NCI-H1436 treated with DMSO at 0.1 percent for 48 hours (cell line): Measurements from ENCODE around the gene RRBP1.

Experiments
- DNase-seq: peaks from one replicate; lab custom pipeline; 2025; lab: John Stamatoyannopoulos, UW

RRBP1 gene

DNA sequence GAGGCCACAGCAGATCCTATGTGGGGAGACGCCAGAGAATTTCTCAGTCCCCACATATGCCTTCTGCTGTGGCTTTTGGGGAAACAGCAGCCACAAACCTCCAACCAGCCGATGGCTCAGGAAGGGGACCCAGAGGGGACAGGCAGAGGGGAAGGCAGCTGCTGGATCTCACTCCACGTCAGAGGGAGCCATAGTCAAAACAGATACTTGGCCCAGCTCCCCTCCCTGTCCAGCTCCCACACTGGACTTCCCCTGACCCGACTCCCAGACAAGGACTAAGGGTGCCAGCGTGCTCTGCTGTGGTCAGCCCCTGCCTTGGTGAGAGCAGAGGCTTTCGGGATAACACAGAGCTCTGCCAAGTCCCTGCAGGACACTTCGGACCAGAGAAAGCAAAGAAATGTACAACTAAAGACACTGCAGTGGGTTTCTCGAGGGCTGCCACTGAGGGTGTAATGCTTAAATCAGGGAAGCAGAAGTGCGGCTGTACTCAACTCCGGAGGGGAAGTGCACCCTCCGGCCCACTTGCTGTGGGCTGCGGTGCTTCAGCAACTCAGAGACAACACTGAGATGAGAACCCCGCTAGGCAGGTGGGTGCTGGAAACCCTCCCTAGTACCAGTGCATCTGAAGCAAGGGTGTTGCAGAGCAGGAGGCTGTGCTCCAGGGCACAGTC lies 47.2 kb downstream of the RRBP1 start:
- DNase-seq: no peak

DNA sequence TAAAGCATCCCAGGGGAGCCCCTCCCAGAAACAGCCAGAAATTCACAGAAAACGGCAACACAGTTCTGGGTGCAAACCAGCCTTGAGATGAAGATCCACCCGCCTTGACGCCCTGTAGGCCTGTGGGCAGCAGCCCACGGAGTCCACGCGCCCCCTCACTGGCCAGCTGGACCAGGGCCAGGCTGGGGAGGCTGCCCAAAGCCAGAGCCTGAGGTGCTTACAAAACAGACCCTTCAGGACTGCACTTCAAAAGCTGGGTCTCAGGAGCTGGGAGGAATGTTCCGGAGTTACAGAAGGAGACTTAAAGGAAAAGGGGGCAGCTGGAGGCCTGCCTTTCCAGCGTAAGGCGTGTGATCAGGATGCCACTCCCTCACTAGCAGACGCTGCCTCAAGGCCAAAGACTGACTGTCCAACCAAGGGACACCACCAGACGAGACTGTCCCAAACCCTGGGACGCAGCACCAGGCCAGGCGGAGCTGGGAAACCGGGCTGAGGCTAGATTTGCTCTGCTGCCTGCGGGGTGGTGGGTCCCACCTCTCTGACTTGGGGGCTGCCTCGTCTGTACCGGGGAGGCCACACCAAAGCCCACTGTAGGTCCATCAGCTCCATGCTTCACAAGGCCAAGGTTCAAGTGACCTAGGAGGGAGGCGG lies 48.1 kb downstream of the RRBP1 start:
- DNase-seq: no peak

DNA sequence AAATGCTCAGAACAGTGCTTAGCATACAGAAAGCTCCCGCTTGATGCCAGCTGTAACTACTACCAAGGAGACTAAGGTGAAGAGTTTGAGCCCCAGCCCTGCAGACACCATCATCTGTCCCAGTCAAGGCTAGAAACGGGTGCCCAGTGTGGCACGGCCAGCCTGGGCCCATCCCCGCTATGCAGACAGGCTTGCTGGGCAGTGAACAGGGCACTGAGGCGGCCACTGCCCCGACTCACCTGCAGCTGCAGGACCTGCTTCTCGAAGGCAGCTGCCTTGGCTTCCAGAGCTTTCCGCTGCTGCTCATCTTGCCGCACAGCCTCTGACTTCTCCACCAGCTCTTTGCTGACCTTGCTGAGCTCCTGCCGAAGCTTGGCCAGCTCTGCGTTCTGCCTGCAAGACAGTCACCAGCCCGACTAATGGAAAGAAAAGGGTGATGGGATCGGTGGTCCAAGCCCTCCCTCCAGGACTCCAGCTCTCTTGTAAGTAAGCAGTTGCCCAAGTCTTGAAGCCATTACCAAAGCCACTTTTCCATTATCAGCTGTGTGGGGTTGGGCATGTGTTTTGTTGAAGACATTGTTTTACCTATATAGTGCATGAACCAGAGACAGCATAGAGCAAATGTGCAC lies 48.7 kb downstream of the RRBP1 start:
- no peak for DNase-seq

DNA sequence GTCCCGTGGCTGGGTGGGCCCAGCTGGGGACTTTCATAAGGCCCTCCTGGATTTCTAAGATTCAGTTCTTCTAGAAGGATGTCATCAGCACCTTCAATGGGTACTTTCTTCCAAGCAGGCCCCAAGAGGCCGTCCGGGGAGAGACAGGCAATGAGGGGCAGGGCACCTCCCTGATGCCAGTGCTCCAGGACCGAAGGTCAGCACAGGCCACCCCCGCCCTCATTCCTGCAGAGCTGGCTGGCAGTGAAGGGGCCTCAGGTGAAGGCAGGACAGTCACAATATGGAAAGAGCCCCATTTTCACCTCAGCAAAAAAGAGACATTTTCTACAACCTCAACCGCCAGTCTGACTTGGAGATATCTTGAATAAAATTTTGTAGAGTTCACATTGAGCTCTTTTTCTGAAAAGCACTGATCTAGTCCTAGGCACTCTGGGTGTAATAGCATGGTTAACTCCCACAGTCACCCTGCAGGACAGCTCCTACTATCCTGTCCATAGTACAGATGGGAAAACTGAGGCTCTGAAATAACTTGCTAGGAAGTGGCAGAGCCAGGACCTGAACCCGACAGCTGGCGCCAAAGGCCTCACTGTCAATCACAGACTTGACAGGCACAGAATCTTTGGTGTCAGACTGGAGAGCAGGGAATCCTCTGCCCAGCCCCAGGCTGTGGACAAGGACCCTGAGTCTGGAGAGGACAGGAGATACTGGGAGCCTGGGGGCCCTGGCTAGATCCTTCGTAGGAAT lies 50.3 kb downstream of the RRBP1 start:
- DNase-seq: no peak

DNA sequence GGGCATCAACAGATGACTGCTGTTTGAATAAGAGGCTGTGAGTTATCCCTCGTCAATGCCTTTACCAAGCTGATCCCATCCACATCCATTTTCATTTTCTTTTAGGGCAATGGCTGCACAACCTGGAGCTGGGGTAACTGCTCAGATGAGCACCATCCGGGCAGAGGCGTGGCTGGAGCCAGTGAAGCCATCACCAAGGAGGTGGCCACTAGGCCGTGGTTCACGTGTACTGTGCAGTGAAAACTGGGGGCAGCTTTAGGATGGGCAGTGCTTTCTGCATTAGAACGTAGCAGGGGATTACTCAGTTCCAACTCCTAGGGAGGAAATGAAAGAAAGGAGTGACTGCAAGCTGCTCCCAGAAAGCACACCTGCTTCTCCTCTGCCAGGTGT lies 51.2 kb downstream of the RRBP1 start:
- DNase-seq: no peak

DNA sequence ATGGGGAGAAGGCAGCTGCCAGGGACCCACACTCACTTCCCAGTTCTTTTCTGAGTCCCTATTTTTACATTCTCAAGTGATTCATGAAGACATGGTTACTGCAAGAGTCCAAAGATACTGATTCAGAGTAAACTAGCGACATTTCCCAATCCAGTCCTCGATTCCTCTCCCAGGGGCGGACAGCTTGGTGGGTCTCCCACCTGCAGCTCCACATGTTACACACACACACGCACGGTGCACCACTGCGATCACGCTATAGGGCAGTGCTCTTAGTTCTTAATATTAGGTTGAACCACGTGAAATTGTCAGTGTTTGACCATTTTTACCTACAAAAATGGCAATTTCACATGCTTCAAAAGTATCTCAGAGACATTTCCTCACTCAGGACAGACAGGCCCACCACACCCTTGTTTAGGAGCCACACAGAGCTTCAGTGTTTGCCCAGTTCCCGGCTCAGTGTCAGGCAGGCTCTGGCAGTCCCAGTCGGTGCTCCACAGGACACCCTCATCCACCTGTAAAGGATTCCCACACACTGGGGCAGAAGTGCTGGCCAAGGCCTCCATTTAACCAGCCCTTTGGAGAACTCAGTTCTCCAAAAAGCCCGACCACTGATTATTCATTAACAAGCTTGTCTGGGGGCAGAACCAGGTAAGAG lies 51.8 kb downstream of the RRBP1 start:
- no peak for DNase-seq

DNA sequence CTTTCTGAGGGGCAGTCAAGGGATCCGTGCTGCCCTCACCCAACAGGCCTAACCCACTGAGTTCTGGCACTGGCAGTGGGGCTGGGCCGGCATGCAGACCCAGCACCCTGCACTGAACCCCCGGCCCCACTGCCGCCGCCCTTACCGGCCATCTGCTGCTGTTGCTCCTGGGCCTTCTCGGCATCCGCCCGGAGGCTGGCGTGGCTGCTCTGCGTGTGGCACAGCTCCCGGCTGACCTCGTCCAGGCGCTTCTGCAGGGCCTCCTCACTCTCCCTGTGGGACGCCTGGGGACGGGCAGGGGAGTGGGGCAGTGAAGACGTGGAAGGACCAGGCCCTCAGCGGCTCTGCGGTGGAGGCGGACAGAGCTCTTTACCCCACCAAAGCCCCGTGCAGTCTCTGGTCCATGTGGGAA lies 52.4 kb downstream of the RRBP1 start:
- DNase-seq: no peak

DNA sequence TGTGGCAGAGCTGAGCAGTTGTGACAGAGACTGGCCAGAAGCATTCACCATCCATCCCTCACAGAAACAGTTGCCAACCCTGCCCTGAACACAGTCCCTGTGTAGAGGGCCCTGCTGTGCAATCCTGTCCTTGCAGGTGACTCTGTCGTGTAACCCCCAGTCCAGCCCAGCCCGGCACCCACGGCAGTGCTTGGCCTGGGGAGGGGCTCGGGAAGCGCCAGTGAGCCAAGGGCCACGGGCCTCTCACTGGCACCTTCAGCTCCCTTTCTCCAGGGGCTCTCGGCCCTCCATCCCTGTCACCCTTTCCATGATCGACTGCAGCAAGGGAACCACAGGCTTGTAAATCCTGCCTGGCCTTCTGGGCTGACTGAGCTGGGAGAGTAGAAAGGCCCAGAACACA lies 53.0 kb downstream of the RRBP1 start:
- DNase-seq: no peak

DNA sequence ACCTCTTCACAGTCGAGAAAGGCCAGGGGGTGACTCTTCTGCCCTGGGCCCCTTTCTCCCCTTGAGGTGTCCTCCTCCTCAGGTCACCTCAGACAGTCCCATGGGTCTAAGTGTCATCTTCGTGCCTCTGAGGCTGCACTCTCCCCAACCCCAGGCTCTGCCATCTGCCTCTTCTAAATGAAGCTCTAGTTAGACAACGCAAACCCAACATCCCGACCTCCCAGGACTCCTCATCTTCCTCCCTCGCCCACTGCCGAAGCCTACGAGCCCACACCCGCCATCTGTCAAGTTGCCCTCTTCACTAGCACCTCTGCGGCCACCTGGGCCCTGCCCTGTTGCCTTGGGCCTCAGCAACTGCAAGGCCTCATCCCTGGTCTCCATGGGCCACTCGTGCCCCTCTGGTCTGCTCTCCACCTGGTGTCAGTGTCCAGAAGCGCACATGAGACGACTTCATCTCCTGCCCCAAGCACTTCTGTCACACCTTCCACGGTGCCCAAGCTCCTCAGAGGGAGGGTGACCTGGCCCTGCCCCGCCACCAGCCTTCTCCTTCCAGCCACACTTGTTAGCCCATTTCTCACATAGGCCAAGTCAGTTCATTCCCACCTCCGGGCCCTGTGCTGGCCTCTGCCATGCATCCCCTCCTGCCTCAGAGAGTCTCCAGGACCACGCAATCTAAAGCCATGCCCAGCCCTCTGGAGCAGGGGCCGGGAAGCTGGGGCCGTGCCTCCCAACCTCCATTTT lies 53.8 kb downstream of the RRBP1 start:
- no peak for DNase-seq

DNA sequence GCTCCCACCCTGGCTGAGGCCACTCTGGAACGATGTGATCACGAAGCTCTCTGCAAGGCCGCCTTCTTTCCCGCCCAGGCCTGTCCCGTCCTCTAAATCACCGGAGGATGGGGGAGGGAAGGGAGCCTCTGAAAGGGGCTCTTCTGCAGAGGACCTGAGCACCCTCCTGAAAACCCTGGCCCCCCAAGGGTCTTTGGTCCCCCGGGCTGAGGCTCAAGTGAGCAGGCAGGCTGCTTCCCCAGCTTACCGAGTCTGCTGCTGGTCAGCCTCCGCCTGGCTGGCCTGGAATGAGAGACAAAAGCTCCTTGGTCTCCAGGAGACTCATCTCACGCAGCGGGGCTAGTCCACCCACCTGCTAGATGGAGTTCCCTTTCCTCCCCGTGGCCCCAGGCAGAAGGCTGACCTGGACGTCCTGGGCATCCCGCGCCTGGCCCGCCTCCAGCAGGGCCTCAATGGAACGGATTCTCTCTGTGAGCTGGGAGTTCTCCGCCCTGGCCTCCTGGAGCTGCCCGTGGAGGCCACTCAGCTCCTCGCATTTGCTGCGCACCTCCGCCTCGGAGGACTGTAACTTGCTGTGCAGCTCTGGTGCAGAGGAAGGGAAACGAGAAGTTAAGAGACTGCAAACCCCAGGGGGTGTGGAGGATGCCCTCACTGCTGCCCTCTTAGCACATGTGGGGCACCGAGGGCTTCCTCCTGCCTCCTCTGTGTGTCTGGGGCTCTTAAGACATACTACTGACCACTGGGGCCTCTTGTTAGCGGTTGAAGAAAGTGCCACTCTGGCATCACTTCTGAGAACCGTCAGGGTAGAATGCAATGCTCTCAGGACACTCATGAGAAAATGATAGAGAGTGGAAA lies 54.7 kb downstream of the RRBP1 start:
- DNase-seq: no peak

DNA sequence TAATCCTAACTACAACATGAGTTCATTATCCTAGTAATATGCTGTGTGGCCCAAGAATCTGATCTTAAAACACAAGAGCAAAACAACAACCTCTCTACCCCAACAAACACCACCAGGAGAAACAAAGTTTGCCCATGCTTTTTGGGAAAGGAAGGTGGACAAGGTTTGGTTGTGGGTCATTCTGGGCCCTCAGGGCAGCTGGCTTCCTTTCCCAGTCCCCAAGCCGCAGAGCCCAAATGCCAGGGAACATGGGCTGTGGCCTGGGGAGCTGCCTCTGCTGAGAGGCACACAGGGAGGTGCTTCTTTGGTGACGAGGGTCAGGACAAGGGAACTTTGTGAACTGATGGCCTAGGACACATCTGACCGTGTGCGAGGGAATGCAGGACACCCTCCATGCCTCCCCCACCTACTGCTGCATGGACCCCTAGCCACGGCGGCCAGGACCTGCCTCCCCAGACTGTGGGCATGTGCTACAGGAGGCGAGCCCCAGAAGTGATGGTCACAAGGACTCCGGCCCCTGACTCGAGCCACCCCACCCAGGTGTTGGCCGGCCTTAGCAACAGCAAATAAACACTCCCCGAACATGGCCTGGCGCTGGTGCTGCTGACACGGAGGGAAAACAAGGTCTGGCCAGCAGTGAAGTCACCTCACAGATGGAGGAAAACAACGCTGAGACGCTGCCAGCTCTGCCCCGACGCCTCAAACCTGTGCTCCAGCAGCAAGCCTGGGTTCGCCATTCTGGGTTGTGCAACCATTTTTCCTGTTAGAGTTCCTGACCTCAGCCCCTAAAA lies 55.6 kb downstream of the RRBP1 start:
- no peak for DNase-seq

DNA sequence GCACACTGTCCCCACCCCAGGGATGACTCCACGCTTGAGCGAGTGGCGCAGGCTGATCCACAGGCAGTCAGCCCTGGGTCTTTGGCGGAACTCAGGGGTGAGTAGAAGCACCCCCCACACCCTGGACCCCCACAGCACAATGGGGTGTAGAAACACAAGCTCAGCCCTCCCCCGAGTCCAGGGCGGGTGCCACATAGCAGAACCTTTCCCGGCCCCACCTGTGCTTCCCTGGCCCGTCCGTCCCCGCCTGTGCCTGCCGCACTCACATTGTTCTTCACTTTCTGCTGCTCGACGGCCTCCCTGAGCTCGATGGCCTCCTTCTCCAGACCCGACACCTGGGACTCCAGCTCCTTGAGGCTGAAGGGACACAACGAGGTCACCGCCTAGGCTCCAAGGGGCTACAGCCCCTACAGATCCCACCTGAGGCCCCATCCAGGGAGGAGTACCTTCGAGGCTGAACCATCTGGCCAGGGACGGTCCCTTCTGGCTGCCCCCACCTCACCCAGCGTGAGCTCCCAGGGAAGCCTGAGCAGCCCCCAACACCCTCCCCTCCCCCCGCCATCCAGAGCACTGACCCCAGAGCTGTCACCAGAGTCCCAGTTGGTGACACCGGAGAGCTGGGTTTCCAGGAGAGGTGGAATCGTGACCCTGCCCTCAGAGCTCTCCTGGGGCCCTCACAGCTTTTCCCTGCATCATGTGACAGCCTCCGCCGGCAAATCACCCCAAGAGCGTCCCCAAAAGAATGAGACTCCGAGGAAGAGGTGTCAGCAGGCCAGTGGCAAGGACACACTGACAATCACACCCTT lies 56.6 kb downstream of the RRBP1 start:
- no peak for DNase-seq

DNA sequence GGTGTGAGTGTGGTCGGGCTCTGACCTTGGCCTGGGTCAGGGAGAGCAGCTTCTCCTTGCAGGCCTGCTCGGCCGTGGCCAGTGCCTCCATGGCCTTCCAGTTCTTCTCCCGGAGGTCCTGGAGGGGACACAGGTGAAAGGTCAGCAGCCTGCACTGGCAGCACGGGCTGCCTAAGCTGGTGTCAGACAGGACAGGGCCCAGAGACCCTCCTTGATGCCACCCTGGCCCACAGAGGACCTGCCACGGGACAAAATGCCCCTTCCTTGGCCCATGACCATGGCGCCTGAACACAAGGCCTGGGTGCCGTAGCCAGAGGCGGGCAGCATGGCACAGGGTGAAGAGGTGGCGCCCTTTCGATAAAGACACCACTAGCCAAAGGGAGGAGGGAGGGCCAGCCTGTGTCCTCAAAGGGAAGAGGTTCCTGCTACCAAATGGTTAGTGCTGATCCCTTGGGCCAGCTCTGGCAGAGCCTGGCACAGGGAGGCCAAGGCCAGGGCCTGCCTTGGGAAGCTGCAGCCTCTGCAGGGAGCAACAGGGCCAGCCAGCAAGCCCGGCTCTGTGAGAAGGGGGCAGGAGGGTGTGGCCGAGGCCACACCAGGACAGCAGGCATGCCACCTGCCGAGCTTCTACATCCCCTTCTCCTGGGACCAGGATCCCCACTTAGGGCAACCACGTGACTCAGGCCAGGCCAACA lies 57.3 kb downstream of the RRBP1 start:
- no peak for DNase-seq

DNA sequence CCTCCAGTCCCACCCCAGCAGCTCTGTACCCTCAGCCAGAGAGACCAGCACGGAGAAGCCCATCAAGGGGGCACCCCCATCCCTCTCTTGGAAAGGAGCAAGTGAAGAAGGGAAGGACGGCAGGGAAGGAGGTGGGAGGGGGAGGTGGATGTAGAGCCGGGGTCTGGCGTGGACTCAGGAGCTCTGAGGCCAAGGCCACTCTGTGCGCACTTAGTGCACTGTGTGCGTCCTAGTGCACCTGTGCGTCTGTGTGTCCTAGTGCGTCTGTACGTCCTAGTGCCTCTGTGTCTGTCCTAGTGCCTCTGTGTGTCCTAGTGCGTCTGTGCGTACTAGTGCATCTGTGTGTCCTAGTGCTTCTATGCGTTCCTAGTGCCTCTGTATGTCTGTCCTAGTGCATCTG lies 58.0 kb downstream of the RRBP1 start:
- no peak for DNase-seq

DNA sequence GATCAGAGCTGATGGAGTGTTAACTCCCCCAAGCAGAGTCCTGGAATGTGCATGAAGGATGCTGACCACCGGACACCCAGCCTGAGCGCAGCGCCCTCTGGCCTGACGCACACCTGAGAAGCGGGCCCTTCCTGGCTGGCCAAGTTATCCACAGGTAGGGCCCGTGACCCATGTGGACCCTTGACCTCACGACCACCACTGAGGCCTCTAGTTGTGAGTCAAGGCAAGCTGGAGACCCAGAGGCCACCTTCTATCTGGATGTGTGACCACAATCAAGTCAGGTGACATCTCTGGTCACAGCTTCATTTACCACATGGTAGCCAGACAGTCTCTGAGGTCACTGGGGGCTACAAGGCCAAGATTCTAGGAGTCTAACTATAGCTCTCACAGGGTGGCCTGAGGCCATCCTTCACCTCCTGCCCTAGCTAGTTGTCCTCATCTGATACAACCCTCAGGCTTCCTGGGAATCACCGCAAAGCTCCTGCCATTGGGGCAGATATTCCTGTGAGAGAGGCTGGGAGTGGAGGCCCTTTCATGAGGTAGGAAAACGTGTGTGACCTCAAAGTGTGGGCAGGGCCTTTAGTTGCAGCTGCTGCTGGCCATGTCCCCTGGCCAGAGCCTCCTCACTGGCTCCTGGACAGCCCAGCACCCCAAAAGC lies 59.1 kb downstream of the RRBP1 start:
- DNase-seq: no peak

DNA sequence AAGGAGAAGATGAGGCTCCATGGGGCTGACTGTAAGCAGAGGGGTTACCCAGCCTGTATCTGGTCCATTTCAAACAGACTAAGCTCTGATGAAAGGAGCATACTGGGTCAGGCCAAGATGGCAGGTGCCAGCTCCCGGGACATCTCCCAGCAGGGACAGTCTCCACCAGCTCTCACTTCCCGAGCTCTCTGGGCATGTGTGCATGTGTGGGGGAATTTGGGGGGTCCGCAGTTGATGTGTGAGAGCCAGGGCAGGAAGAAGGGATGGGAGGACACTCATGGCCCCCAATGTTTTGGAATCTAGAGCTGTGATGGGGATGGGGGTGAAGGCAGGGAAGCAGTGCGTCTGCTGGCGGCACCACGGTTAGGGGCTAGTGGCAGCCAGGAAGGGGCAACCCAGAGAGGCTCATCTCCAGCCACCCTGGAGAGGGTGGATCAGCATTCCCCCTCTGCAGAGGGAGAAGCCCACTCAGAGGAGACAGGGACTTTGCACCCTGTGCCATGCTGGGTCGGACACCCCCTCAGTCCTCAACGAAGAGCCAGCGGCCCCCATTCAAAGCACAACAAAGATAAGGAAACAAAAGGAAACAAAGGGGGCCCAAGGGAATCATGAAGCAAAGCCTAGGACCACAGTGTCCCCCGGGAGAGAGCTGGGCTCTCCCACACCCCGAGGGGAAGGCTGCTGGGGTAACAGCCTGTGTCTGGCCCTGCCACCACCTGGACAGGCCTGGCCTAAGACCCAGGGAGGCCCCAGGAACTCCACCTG lies 59.8 kb downstream of the RRBP1 start:
- no peak for DNase-seq
